Natural killer cell (primary cell): ENCODE results near the gene C10orf120. TPM values are rescaled to one million over a fixed set of nuclear protein-coding genes. Genes with fewer than 3 reads are reported as not detected.

Experiments used
- ATAC-seq, 3 donors: fragments of 150-1000 bp in 2 of 3; fragments of 200-7000 bp in 1 of 3; cut with Tn5 transposase; 1 replicate in 1 of 3; 2 replicates in 2 of 3; pipeline ENCODE4 v1.10.0; 2021; ENCODE audit warnings: mild to moderate bottlenecking in 2 of 3, moderate library complexity in 2 of 3
- DNase-seq, 2 donors: peaks; one replicate each; pipeline versions ENCODE4 v3.0.0 to v3.0.0-alpha.2; 2013 to 2021; ENCODE audit warnings: mixed read lengths in 1 of 2
- H3K27ac ChIP-seq: one replicate; pipeline ENCODE4 v1.5.1; 2013; ENCODE audit warnings: mild to moderate bottlenecking, low read length
- H3K27me3 ChIP-seq: one replicate; pipeline ENCODE4 v1.6.1; 2013; ENCODE audit warnings: low read length; ENCODE audit not compliant: control insufficient read depth, insufficient read depth
- H3K36me3 ChIP-seq: one replicate; pipeline ENCODE4 v1.6.1; 2013; ENCODE audit warnings: low read length; ENCODE audit not compliant: control insufficient read depth, insufficient read depth
- H3K4me1 ChIP-seq: one replicate; pipeline ENCODE4 v1.6.1; 2013; ENCODE audit warnings: low read length; ENCODE audit not compliant: control insufficient read depth, insufficient read depth
- H3K4me3 ChIP-seq: one replicate; pipeline ENCODE4 v1.5.1; 2013; ENCODE audit warnings: low read length
- H3K9me3 ChIP-seq: one replicate; pipeline ENCODE4 v1.6.1; 2013; ENCODE audit warnings: low read length; ENCODE audit not compliant: control insufficient read depth, insufficient read depth
- H3K27ac Mint-ChIP-seq, 2 donors: one replicate each; pipeline ENCODE4 v1.8.0; 2022; ENCODE audit warnings: mild to moderate bottlenecking in 2 of 2, mixed read lengths in 2 of 2, moderate library complexity in 1 of 2
- H3K27me3 Mint-ChIP-seq, 2 donors: one replicate each; pipeline ENCODE4 v1.8.0; 2022; ENCODE audit warnings: low read depth in 2 of 2, mixed read lengths in 2 of 2
- H3K36me3 Mint-ChIP-seq: one replicate; pipeline ENCODE4 v1.8.0; 2022; ENCODE audit warnings: mixed read lengths
- H3K4me1 Mint-ChIP-seq, 2 donors: one replicate each; pipeline ENCODE4 v1.8.0; 2022; ENCODE audit warnings: mixed read lengths in 2 of 2
- H3K4me3 Mint-ChIP-seq: one replicate; pipeline ENCODE4 v1.8.0; 2022; ENCODE audit warnings: mild to moderate bottlenecking, moderate library complexity, mixed read lengths
- H3K9me3 Mint-ChIP-seq, 2 donors: one replicate each; pipeline ENCODE4 v1.8.0; 2022; ENCODE audit warnings: mixed read lengths in 2 of 2
- WGBS: methylation state at CpG from one replicate; pipeline ENCODE4 v1.1.7; 2013; ENCODE audit warnings: missing lambda C conversion rate; ENCODE audit not compliant: insufficient coverage; 5-methylcytosine and 5-hydroxymethylcytosine counted together
- intact Hi-C: fragments of 100-400 bp; cut with micrococcal nuclease; formaldehyde crosslinking; loops from one replicate; pipeline ENCODE4 v1.14.2; 2022
- total RNA-seq, 4 donors: library from RNA; stranded (reverse); fragments of 120-200 nt in 1 of 4; gene quantifications; one replicate each; pipeline versions ENCODE4 v1.2.3 to v1.2.4, GENCODE V29; 2013 to 2022
- TF ChIP-seq, protein P1 (sequence below): fragments of 200-600 bp; IDR thresholded peaks from one replicate; pipeline ENCODE4 v1.8.0; 2022; ENCODE audit warnings: antibody characterized with exemption

The C10orf120 gene
- total RNA-seq, 3 donors from 2014 or later (not counting 1 experiment from before 2014, with no cell fraction given), result not detected

DNA sequence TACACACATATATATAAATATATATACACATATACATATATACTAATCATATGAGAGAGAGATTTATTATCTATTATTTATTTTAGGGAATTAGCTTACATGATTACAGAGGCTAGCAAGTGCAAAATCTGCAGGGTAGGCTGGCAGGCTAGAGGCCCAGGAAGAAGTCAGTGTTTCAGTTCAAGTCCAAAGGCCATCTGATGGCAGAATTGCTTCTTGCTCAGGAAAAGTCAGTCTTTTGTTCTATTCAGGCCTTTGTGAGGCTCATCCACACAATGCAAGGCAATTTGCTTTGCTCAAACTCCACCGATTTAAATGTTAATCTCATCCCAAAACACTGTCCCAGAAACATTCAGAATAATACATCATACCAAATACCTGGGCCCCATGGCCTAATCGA lies 2.6 kb upstream of the C10orf120 start:
- intact Hi-C loops, result no loop called here
- TF ChIP-seq, protein P1, sequence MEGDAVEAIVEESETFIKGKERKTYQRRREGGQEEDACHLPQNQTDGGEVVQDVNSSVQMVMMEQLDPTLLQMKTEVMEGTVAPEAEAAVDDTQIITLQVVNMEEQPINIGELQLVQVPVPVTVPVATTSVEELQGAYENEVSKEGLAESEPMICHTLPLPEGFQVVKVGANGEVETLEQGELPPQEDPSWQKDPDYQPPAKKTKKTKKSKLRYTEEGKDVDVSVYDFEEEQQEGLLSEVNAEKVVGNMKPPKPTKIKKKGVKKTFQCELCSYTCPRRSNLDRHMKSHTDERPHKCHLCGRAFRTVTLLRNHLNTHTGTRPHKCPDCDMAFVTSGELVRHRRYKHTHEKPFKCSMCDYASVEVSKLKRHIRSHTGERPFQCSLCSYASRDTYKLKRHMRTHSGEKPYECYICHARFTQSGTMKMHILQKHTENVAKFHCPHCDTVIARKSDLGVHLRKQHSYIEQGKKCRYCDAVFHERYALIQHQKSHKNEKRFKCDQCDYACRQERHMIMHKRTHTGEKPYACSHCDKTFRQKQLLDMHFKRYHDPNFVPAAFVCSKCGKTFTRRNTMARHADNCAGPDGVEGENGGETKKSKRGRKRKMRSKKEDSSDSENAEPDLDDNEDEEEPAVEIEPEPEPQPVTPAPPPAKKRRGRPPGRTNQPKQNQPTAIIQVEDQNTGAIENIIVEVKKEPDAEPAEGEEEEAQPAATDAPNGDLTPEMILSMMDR, result no peak
- no peaks in the 10 kb centered on the region for H3K4me1 ChIP-seq

DNA sequence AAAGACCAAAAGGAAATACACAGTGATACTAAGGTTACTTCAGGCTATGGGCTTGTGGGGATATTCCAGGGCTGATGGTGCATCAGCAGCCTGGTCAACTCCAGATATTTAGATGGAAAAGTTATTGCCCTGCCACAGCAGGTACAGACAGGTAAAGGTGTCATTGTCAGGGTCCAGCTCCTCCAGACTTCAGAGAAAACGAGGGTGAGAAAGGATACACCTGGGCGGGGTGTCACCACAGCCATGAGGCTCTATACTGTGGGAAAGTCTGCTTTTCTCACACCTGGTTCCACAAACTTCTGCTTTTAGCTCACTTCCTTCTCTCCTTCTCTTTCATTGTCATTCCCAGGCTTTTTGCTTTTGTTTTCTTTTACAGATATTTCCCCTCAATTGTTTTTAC lies 2.0 kb upstream of the C10orf120 start:
- Histone ChIP-seq H3K27ac (no peak overlapping the region), H3K9me3 (no peaks in the 10 kb centered on the region), H3K4me3 (no peak overlapping the region), H3K4me1 (no peaks in the 10 kb centered on the region), H3K36me3 (no peaks in the 10 kb centered on the region), H3K27me3 (no peaks in the 10 kb centered on the region)
- TF ChIP-seq, protein P1, result no peak
- no peak for DNase-seq
- intact Hi-C loops, result no loop called here
- no peaks in the 10 kb centered on the region for H3K36me3 Mint-ChIP-seq
- no peak for ATAC-seq
- peaks cover 0 to 8% of the 10 kb centered on the region in 2 donors for H3K27me3 Mint-ChIP-seq
- no peak overlapping the region for H3K27ac Mint-ChIP-seq
- H3K9me3 Mint-ChIP-seq, result no peaks in the 10 kb centered on the region
- WGBS, result 29% methylated on average over 2 of the region's 2 CpGs
- no peak overlapping the region for H3K4me3 Mint-ChIP-seq
- no peaks in the 10 kb centered on the region for H3K4me1 Mint-ChIP-seq

More for the DNA sequence above, 2.6 kb upstream of the C10orf120 start:
- H3K27ac ChIP-seq, result no peak overlapping the region
- DNase-seq (no peak), ATAC-seq (no peak)
- H3K36me3 ChIP-seq, result no peaks in the 10 kb centered on the region
- no peaks in the 10 kb centered on the region for H3K27me3 ChIP-seq
- Mint-ChIP-seq H3K9me3 (no peaks in the 10 kb centered on the region), H3K4me1 (no peaks in the 10 kb centered on the region), H3K4me3 (no peak overlapping the region), H3K36me3 (no peaks in the 10 kb centered on the region), H3K27me3 (peaks cover 0 to 8% of the 10 kb centered on the region in 2 donors), H3K27ac (no peak overlapping the region)
- H3K4me3 ChIP-seq, result no peak overlapping the region
- no peaks in the 10 kb centered on the region for H3K9me3 ChIP-seq
- 86% methylated on average over 1 of the region's 2 CpGs for WGBS

DNA sequence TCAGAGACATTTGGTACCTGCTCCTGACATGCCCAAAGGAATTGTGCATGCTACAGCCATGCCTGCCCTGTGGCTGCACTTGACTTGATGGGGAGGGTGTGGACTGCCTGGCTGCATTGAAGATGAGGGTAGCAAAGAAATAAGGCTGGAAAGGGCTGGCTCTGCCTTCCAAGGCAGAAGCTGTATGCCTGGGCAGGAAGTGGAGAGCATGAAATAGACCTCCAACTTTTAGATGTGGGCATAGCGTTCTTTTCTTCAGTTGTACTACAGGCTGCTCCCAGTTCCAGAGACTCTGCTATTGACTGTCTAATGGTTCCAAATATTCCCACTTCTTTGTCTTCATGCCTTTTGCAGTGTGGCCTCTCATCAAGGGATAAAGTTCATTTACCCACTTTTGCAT lies 3.0 kb downstream of the C10orf120 start:
- H3K4me3 ChIP-seq, result no peak overlapping the region
- no peaks in the 10 kb centered on the region for H3K36me3 ChIP-seq
- no peaks in the 10 kb centered on the region for H3K9me3 Mint-ChIP-seq
- no peaks in the 10 kb centered on the region for H3K36me3 Mint-ChIP-seq
- H3K4me3 Mint-ChIP-seq, result no peak overlapping the region
- no peaks in the 10 kb centered on the region for H3K9me3 ChIP-seq
- no peaks in the 10 kb centered on the region for H3K4me1 ChIP-seq
- H3K27me3 Mint-ChIP-seq, result peaks cover 8 to 9% of the 10 kb centered on the region in 2 donors
- H3K4me1 Mint-ChIP-seq, result no peaks in the 10 kb centered on the region
- TF ChIP-seq, protein P1, result no peak
- no peak for ATAC-seq
- DNase-seq, result no peak
- H3K27ac ChIP-seq, result no peak overlapping the region
- 82% methylated on average over 1 of the region's 1 CpG for WGBS
- H3K27ac Mint-ChIP-seq, result no peak overlapping the region
- intact Hi-C loops, result no loop called here
- no peaks in the 10 kb centered on the region for H3K27me3 ChIP-seq

DNA sequence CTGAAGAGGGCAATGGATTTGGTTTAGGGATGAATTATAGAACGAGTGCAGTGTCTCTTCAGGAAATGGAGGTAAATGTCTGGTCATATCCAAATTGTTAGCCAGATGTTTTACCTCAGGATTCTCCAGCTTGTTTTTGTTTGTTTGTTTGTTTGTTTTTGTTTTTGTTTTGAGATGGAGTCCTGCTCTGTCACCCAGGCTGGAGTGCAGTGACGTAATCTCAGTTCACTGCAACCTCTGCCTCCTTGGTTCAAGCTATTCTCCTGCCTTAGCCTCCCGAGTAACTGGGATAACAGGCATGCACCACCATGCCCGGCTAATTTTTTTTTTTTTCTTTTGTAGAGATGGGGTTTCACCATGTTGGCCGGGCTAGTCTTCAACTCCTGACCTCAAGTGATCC lies 6.9 kb downstream of the C10orf120 start:
- TF ChIP-seq, protein P1, result no peak
- Mint-ChIP-seq H3K36me3 (no peaks in the 10 kb centered on the region), H3K27me3 (peaks cover 18 to 19% of the 10 kb centered on the region in 2 donors), H3K4me1 (no peaks in the 10 kb centered on the region), H3K4me3 (no peak overlapping the region), H3K27ac (no peak overlapping the region), H3K9me3 (no peaks in the 10 kb centered on the region)
- WGBS, result 75% methylated on average over 5 of the region's 5 CpGs
- Histone ChIP-seq H3K4me3 (no peak overlapping the region), H3K27me3 (no peaks in the 10 kb centered on the region), H3K36me3 (no peaks in the 10 kb centered on the region), H3K27ac (no peak overlapping the region), H3K4me1 (no peaks in the 10 kb centered on the region), H3K9me3 (no peaks in the 10 kb centered on the region)
- DNase-seq (no peak), ATAC-seq (no peak)
- intact Hi-C loops, result no loop called here
